Iris pigment epithelial cell (primary cell): ENCODE measurements around the gene TRIM46.
"Not testable (repeated sequence)": the region's sequence is repeated elsewhere in the genome, so short reads cannot be mapped to it uniquely, and the experiment has no call there.

Experiments
- DNase-seq: peaks from one replicate; pipeline ENCODE4 v3.0.0-alpha.2; 2011; ENCODE audit warnings: low read depth

Gene TRIM46

DNA sequence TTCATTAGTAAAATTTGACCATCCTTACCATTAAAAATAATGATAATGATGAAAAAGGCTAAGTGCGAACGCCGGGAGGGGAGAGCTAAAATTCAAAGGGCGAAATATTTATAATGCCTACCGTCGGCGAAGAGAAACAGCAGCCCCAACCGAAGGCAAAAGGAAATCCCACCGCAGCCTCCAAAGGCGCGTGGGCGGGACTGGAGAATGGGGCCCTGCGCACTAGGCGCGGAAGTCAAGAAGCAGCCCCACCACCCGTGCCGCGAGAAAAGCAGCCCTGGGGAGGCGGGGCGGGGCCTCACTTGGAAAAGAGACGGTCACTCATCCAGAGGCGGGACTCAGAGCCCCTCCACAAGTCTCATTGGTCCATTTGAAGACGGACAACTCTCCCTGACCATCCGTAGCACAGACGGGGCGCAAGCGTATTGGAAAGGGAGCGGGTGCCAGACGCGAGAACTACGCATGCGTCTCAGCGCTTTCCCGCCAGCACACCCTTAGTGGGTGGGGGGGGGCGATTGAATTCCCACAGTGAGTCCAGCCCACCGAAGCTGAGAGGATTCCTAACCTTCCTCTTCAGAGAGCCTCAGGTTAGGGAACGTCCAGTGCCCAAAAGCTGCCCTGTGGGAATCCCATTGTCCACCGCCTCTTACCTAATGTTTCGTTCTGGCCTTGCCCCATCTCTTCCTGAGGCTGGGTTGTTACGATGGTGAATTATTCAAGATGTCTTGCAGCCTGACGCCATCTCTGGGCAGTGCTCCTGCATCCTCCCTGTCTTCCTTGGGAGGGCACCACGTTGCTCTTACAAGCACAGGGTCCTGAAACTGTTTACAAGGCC, 53.8 kb downstream of the TRIM46 start:
- peak; percentile 100 for DNase-seq

DNA sequence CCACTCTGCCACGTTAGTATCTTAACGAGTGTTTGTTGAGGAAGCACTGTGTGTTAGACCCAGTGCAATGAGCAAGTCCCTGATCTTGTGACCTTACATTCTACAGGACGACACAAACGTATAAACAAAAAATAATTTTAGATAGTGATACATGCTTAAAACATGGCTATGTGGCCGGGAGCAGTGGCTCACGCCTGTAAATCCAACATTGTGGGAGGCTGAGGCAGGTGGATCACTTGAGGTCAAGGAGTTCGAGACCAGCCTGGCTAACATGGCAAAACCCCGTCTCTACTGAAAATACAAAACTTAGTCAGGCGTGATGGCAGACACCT, 54.4 kb downstream of the TRIM46 start:
- no peak for DNase-seq

DNA sequence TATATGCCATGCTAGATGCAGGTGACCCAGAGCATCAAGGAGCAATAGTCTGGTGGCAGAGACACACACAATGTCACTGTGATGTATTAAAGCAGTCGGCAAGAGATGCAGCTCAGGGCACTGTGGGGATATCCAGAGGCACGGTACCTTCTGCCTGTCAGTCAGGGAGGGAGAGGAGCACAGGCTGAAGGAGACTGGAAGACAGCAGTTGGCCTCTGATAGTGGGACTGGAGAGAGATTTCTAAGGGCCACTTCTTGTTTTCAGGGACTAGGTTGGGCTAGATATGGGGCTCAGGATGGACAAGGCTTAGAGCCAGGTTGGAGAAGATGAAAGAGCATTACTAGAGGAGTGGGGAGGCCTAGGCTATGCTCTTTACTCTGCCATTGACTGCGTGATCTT, 57.7 kb downstream of the TRIM46 start:
- DNase-seq, result not testable (repeated sequence)

DNA sequence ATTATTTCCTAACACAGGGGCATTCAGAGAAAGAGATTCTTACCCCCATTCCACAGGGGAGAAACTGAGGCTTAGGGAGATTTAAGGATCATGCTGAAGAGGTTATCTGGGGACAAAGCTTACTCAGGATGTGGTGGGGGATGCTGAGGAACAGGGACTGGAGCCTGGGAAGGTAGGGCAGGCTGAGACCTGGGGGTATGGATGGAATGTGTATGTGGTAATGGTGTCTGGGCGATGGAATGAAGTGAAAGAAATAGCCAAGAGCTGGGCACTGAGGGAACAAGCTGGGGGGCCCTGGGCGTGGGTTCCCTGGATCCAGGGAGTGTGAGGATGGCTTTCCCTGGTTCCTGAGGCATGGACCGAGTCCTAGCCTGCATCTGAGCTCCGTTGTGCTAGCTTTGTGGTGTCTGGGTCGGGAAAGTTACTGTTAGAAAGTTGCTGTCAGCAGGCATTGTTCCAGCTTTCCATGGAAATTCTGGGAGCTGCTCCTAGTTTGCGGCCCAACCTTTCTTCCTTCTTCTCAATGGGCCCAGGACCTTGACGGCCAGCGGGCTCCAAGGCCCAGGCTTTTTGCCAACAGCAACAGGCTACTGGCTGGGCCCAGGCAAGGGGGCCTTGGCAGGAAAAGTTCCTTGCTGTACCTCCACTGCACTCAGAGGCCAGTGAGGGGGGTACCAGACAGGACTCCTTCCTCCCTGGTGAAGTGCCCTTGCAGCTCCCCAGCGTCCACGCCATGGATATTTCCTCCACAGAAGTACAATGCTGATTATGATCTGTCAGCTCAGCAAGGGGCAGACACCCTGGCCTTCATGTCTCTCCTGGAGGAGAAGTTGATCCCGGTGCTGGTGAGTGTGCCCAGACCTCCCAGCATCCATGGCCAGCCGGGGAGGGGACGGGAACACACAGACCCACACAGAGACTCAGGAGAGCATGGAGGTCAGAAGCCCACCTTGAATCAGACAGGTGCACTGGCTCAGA, 58.6 kb downstream of the TRIM46 start:
- DNase-seq, result peak; percentile 45

DNA sequence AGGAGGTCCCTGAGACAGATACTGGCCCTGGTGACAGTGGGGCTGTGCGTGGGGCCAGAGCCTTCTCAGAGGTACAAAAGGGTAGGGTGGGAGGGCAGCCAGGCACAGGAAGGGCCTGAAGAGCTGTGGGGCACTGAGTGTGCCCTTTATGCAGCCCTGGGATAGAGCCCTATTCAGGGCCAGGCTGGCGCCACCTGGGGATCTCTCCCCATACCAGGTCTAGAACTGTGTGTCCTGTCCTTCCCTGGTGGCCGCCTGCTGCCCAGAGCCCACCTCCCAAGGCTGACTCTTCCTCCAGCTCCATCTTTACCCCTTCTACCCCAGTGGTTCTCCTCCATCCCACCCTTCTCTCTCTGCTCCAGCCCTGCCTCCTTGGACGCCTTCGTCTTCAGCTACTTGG, 59.9 kb downstream of the TRIM46 start:
- DNase-seq, result not testable (repeated sequence)
